NOMO-1 treated with DMSO at 0.1 percent for 48 hours (cell line): ENCODE measurements around the gene NBPF1.
"Not testable (repeated sequence)": the region's sequence is repeated elsewhere in the genome, so short reads cannot be mapped to it uniquely, and the experiment has no call there.

Experiments
- DNase-seq: peaks from one replicate; lab custom pipeline; 2025; ENCODE audit not compliant: unreplicated experiment; lab: John Stamatoyannopoulos, UW

The NBPF1 gene

GRCh38 chr1:16623812-16624719, 10.7 kb upstream of the NBPF1 start:
- not testable (repeated sequence) for DNase-seq

GRCh38 chr1:16623337-16623736, 10.0 kb upstream of the NBPF1 start:
- DNase-seq, result not testable (repeated sequence)

DNA sequence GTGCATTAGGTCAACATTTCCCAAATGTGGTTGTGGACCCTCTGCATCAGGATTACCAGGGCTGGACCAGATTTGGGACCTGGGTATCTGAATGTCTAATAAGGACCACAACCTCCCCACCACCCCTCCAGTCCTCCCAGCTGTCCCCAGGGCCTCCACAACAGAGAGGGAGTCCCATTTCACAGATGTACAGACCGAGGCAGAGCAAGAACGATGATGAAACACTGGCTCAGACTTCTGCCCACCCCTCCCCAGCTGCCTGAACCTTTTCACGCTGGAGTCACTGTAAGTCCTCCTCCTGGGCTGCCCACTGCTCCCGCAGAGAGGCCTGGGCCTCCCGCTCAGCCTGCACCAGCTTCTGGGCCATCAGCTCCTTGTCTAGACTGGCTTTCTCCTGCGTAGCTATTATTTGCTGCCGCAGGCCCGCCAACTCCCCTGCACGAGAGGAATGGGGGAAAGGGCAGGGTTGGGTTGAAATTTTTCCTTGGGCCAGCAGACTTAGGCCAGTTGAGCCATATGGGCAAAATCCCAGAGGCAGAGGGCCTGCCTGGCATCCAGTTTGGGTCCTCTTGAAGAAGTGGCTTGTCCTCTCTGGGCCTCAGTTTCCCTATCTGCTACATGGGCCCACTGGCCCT, 8.4 kb upstream of the NBPF1 start:
- not testable (repeated sequence) for DNase-seq

- no peak for DNase-seq
Observed at GRCh38 chr1:16621300-16621658, 7.9 kb upstream of the NBPF1 start.

DNA sequence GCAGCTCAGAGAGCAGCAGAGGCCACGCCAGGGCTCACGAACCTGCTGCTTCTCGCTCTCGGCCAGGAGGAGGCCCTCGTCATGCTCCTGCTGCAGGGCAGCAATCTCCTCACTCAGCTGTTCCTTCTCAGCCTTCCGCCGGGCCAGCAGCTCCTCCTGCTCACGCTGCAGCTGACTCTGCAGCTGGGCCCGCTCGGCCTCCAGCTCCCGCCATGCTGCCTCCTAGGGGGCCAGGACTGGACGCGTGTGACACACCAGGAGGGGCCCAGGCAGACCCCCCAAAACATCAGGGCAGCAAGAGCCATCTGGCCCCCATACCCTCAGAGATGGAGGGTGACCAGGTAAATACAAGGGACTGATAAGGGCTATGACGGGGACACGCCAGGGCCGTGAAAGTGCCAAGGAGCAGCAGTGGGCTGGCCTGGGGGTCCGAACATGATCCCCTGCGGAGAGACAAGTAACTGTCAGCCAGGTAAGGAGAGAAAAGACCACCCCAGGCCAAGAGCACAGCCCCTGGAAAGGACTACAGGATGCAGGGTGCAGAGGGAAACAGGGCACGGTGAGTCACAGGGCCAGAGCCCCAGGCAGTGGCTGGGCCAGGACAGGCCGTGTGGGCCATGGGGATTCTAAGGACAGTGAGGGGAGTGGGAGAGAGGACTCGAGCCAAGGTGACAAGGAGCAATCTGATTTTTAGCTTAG, 6.6 kb upstream of the NBPF1 start:
- DNase-seq, result not testable (repeated sequence)

GRCh38 chr1:16618719-16619118, 5.4 kb upstream of the NBPF1 start:
- DNase-seq, result no peak

DNA sequence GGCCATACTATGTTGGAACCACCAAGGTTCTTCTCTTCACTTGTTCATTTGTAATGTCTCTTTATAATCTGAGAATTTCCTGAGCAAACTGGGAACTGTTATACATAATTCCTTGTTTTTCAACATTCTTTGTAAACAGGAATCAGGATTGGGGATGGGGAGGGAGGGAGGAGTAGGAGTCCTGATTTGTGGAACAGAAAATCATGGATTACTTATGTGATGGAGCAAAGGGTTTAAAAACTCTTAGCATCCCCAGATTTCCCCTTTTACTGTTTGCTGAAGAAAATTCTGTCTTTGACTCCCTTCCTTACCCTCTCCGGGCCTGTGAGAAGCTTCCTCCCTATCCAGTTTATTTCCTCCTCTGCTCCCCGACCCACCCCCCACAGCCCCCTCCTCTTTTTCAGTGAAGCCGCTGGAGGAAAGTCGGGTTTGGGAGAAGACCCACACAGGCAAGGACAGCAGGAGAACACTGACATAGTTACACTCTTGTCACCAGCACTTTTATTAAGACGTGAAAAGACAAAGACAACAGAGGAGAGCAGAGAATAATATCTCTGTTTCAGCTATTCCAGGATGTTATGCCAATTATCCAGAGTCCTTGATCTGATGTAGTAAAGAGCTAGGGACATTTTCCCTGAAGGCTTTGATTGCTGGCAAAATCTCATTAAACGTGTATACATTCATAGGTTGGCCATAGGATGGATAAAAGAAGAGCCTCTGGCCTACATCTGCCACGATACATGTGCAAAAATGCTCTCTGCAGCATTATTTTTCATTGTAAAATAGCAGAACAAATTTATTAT, 4.6 kb upstream of the NBPF1 start:
- no peak for DNase-seq

GRCh38 chr1:16617114-16617631, 3.8 kb upstream of the NBPF1 start:
- DNase-seq, result no peak

DNA sequence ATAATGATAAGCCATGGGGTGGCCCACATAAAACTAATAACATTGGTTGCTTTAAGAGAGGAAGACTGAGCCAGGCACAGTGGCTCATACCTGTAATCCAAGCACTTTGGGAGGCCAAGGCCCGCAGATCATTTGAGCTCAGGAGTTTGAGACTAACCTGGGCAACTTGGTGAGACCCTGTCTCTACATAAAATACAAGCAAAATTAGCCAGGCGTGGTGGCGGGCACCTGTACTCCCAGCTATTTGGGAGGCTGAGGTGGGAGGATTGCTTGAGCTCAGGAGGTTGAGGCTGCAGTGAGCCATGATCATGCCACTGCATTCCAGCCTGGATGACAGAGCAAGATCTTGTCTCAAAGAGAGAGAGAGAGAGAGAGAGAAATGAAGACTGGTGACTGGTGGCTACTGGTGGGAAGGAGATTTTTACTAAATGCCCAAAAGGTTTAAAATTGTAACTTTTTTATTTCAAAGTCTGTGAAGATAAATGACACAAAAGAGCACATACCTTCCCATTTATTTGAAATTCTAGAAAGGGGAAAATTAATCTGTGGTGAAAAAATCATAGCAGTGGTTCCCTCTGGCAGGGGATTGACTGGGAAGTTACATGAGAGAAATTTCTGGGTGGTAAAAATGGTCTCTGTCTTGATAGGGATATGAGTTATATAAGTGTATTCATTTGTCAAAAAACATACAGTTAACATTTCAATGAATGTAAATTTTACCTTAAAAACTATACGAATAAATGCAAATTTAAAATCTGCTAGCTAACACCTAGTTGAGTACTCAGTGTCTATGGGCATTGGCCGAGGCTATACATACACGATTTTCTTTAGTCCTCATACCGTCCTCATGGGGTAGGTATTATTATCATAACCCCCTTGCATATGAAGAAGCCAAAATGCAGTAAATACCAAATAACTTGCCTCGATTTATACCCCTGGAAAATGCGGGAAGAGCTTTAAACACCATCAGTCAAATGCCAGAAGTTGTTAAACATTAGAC, 2.2 kb upstream of the NBPF1 start:
- no peak for DNase-seq

DNA sequence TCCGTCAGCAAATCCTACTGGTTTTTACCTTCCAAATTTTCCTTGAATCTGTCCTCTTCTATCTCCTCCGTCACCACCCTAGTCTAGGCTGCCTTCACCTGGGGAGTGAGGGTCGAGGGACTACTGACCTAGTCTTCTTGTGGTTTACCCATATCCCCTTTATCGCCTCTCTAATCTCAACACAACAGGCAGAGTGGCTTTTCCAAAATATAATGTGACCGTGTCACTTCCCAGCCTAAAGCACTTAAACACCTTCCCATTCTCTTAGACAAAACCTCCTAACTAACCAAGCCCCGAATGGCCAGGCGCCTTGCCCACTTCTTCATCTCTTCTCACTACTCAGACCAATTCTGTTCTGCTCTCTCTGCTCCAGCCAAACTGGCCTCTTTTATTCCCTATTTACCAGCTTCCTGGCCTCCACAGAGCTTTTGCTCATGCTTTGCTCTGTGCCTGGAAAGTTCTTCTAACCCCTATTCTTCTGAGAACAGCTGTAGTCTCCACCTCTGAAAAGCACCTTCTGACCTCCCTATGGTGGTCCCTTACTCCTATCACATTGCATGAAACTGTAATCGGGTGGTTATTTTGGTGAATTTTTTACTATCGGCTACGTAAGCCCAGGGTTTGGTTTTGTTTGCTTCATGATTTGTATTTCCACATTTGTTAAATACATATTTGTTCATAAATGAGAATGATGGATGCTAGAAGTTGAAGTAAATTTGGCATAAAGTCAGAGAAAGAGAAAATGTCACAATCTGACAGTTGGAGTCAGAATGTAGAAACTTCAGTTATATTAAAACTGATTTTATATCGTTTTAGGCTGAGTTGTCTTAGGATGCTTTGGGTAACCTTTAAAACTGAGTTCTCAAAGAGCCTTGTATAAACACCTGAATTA, 1.2 kb upstream of the NBPF1 start:
- DNase-seq, result no peak

DNA sequence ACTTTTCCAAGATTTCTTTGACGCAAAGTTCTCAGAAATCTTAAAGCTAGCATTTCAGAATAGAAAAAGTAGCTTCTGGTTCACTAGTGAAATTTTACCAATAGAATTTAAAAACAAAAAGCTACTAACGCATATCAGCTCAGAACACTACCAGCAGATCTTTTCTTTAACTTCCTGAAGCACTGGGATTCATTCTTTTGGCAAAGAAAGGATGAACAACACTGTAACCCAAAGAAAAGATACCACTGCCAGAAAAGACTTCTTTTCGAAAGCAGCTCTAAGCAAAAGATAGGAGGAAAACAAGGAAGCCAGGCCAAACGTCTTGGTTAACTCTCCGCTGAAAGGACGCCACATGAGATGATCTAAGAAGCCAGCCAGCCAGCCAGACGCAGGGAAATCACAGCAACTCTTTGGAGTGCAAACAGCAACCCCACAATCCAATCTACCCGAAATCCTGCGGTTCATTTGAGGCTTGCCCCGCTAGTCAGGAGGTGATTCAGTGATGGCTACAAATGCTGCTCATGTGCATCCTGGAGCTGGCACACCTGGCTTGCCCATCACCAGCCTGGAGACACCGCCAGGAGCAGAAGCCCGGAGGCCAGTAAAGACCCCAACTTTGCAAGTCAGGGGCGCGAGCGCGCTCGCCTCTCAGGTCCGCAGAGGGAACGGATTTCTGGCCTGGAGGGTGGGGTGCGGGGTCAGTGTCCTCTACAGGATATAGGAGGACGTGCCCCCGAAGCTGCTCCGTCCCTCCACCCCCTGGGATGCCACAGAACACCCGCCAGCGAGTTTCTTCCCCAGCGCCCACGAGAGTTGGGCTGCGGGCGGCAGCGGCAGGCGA, 812 bp downstream of the NBPF1 start:
- peak; percentile 58 for DNase-seq

DNA sequence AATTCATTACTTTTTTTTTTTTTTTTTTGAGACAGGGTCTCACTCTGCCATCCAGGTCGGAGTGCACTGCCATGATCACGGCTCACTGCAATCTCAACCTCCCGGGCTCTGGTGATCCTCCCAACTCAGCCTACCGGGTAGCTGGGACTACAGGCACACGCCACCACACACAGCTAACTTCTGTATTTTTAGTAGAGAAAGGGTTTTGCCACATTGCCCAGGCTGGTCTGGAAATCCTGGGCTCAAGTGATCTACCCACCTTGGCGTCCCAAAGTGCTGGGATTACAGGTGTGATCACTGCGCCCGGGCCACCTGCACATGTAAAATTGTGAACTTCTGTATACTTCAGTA, 1.4 kb downstream of the NBPF1 start:
- not testable (repeated sequence) for DNase-seq

DNA sequence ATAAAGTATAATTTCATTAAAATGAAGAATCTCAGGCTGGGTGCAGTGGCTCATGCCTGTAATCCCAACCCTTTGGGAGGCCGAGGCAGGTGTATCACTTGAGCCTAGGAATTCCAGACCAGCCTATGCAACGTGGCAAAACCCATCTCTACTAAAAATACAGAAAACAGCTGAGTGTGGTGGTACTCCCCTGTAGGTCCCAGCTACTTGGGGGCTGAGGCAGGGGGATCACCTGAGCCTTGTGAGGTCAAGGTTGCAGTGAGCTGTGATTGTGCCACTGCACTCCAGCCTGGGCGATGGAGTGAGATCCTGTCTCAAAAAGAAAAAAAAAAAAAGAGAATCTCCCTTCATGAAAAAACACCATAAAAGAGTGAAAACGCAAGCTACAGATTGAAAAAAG, 2.2 kb downstream of the NBPF1 start:
- DNase-seq, result not testable (repeated sequence)

DNA sequence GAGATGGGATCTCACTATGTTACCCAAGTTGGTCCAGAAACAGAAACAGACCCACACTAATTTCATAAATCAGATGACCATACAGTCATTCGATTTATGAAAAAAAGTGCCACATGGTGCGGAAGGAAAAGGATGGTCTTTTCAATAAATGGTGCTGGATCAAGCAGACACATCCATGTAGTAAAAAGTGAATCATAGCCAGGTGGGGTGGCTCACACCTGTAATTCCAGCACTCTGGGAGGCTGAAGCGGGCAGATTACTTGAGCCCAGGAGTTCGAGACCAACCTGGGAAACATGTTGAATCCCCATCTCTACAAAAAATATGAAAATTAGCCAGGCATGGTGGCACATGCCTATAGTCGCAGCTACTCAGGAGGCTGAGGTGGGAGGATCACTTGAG, 2.8 kb downstream of the NBPF1 start:
- DNase-seq, result not testable (repeated sequence)

DNA sequence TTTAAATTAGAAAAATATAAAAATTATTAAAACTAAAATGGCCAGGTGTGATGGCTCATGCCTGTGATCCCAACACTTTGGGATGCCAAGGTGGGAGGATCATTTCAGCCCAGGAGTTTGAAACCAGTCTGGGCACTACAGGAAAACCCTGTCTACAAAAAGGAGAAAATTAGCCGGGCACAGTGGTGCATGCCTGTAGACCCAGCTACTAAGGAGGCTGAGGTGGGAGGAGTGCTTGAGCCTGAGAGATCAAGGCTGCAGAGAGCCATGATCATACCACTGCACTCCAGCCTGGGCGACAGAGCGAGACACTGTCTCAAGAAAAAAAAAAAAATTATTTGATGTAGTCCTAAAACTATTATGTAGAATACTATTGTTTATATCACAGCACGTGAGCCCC, 3.6 kb downstream of the NBPF1 start:
- not testable (repeated sequence) for DNase-seq

GRCh38 chr1:16608838-16609560, 4.4 kb downstream of the NBPF1 start:
- DNase-seq, result no peak
